ENCODE measurements around the gene EPHB6. TPM values are rescaled to one million over a fixed set of nuclear protein-coding genes. Genes with fewer than 3 reads are reported as not detected.

Gene EPHB6
- total and polyA plus RNA-seq, 10 of the 15 experiments (the other 5 are each of a cell fraction or from before 2014, with no cell fraction given) = 0.06 to 1.3 (median 0.37) TPM; not detected in 2

DNA sequence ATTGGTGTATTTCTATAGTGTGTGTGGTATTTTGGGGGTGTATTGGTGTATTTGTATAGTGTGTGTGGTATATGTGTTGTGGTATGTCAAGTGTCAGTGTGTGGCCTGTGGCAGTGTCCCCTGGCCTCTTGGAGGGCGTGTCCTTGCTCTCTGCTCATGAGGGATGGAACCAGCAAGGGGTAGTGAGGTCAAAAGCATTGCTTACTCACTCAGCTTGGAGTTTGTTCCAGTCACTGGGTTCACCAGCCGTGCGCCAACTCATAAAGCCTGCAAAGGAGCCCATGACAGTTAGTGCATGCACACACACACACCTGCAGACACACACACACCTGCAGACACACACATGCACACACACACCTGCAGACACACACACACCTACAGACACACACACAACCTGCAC is 34.9 kb downstream of the EPHB6 start (continued):
- TF ChIP-seq BHLHE40 (IDR thresholded peaks at IDR 0.05; ENCODE audit: borderline replicate concordance in 1 of 2, low read depth in 2 of 2, low read length in 1 of 2) = no peak

GRCh38 chr7:142890874-142891485 is 36.1 kb downstream of the EPHB6 start:
- no peak overlapping the region for H2AFZ ChIP-seq (ENCODE audit: control insufficient read depth, low read depth, low read length)
- intact Hi-C loops (cut with micrococcal nuclease; ENCODE audit: unreplicated experiment) (no loop called here), in situ Hi-C loops (cut with MboI) (no loop called here)
- H4K20me1 ChIP-seq (ENCODE audit: control insufficient read depth, insufficient read depth) = no peaks in the 10 kb centered on the region
- H3K27me3 ChIP-seq (replicated peaks in 1 of 2; ENCODE audit: control insufficient read depth in 2 of 2, insufficient read depth in 2 of 2, low read length in 1 of 2) = no peaks in the 10 kb centered on the region; a peak in 2 of 4 replicates
- no peaks in the 10 kb centered on the region for H3K9me3 ChIP-seq (replicated peaks; ENCODE audit: control insufficient read depth, insufficient read depth, low read length)
- FAIRE-seq = no peak
- ATAC-seq = no peak
- ChIA-PET POLR2A (no interaction called here), RAD21 (ENCODE audit: unreplicated experiment) (no interaction called here), SMC1A (ENCODE audit: uncharacterized antibody, unreplicated experiment) (no interaction called here), CTCF (no interaction called here)
- TF ChIP-seq ZNF217 (IDR thresholded peaks at IDR 0.05) (no peak), ZNF207 (IDR thresholded peaks at IDR 0.05; ENCODE audit: borderline replicate concordance) (no peak), POLR2AphosphoS5 (IDR thresholded peaks at IDR 0.05; ENCODE audit: low read length) (no peak), EED (IDR thresholded peaks at IDR 0.05; ENCODE audit: low read depth) (no peak), HCFC1 (IDR thresholded peaks at IDR 0.05; ENCODE audit: low read length) (no peak), TCF3 (IDR thresholded peaks at IDR 0.05; ENCODE audit: borderline replicate concordance, insufficient read depth, low read depth, low read length) (no peak), BACH1 (IDR thresholded peaks at IDR 0.05; ENCODE audit: borderline replicate concordance) (no peak)
- TF ChIP-seq, protein P1, sequence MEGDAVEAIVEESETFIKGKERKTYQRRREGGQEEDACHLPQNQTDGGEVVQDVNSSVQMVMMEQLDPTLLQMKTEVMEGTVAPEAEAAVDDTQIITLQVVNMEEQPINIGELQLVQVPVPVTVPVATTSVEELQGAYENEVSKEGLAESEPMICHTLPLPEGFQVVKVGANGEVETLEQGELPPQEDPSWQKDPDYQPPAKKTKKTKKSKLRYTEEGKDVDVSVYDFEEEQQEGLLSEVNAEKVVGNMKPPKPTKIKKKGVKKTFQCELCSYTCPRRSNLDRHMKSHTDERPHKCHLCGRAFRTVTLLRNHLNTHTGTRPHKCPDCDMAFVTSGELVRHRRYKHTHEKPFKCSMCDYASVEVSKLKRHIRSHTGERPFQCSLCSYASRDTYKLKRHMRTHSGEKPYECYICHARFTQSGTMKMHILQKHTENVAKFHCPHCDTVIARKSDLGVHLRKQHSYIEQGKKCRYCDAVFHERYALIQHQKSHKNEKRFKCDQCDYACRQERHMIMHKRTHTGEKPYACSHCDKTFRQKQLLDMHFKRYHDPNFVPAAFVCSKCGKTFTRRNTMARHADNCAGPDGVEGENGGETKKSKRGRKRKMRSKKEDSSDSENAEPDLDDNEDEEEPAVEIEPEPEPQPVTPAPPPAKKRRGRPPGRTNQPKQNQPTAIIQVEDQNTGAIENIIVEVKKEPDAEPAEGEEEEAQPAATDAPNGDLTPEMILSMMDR (IDR thresholded peaks at IDR 0.05 in 2 of 3, conservative IDR thresholded peaks at IDR 0.05 in 1 of 3; ENCODE audit: control insufficient read depth in 2 of 3, extremely low read depth in 1 of 3, insufficient read depth in 1 of 3, low read depth in 3 of 3, low read length in 3 of 3) = no peak
- no peak for DNase-seq (ENCODE audit: low read depth, low spot score)
- H3K4me3 ChIP-seq = no peak overlapping the region
- WGBS (ENCODE audit: insufficient coverage, insufficient replicate concordance, low lambda C conversion rate, missing lambda C conversion rate) = 76% methylated on average over 12 of the region's 12 CpGs
- no peaks in the 10 kb centered on the region for H3K4me1 ChIP-seq (ENCODE audit: control insufficient read depth, insufficient read depth, low read length)
- no TSS peak for BruUV-seq (replicated peaks)
- no peak overlapping the region for H3K9ac ChIP-seq (ENCODE audit: control insufficient read depth, insufficient read depth, low read length)
- no peak overlapping the region for H3K4me2 ChIP-seq (ENCODE audit: control insufficient read depth, insufficient read depth)
- H3K36me3 ChIP-seq (ENCODE audit: control insufficient read depth in 2 of 2, insufficient read depth in 2 of 2, low read length in 1 of 2) = no peaks in the 10 kb centered on the region
- no peaks in the 10 kb centered on the region for H3K79me2 ChIP-seq (ENCODE audit: control insufficient read depth, insufficient read depth, low read length)
- no peak overlapping the region for H3K27ac ChIP-seq (ENCODE audit: control insufficient read depth, insufficient read depth)
